Mesenchymal stem cell (in vitro differentiated cells and primary cell): ENCODE data around the gene ZNF883.

ENCODE experiments used
- DNase-seq: peaks from one replicate; pipeline ENCODE4 v3.0.0-alpha.2; 2013
- H2AFZ ChIP-seq: one replicate; pipeline ENCODE4 v1.6.1; 2013; ENCODE audit warnings: low read depth, mild to moderate bottlenecking, control low read depth, inconsistent platforms, low read length, moderate library complexity
- H2AK5ac ChIP-seq: 2 replicates; pipeline ENCODE4 v1.6.1; 2013; ENCODE audit warnings: low read length, moderate library complexity, mild to moderate bottlenecking, inconsistent platforms; ENCODE audit not compliant: severe bottlenecking
- H2BK120ac ChIP-seq: one replicate; pipeline ENCODE4 v1.6.1; 2013; ENCODE audit warnings: low read depth, mild to moderate bottlenecking, inconsistent platforms, low read length, moderate library complexity
- H2BK12ac ChIP-seq, 2 experiments: one replicate each; pipeline ENCODE4 v1.6.1; 2013; ENCODE audit warnings: inconsistent platforms in 2 of 2, low read length in 2 of 2, mild to moderate bottlenecking in 2 of 2, moderate library complexity in 2 of 2, control low read depth in 1 of 2
- H2BK15ac ChIP-seq: one replicate; pipeline ENCODE4 v1.6.1; 2013; ENCODE audit warnings: mild to moderate bottlenecking, low read depth, inconsistent platforms; ENCODE audit not compliant: poor library complexity, severe bottlenecking
- H2BK5ac ChIP-seq: 2 replicates; pipeline ENCODE4 v1.6.1; 2013; ENCODE audit warnings: low read depth, mild to moderate bottlenecking, low read length, control low read depth, inconsistent platforms; ENCODE audit not compliant: poor library complexity, severe bottlenecking
- H3K14ac ChIP-seq, 2 experiments: one replicate each; pipeline ENCODE4 v1.6.1; 2013; ENCODE audit warnings: inconsistent platforms in 2 of 2, low read length in 2 of 2, control low read depth in 1 of 2, mild to moderate bottlenecking in 1 of 2, moderate library complexity in 1 of 2
- H3K18ac ChIP-seq, 2 experiments: one replicate each; pipeline ENCODE4 v1.6.1; 2013; ENCODE audit warnings: inconsistent platforms in 2 of 2, low read length in 2 of 2, control low read depth in 1 of 2, low read depth in 1 of 2, mild to moderate bottlenecking in 1 of 2
- H3K23ac ChIP-seq, 2 experiments: one replicate each; pipeline ENCODE4 v1.6.1; 2013; ENCODE audit warnings: inconsistent platforms in 2 of 2, low read length in 2 of 2, mild to moderate bottlenecking in 2 of 2, moderate library complexity in 2 of 2, control low read depth in 1 of 2
- H3K27ac ChIP-seq: 2 replicates; pipeline ENCODE4 v1.5.1; 2013; ENCODE audit warnings: mild to moderate bottlenecking, moderate library complexity, low read length, control low read depth, inconsistent platforms; ENCODE audit not compliant: poor library complexity, severe bottlenecking
- H3K27me3 ChIP-seq, 2 experiments: 2 replicates each; pipeline versions ENCODE4 v1.6.1 to v1.7.0; 2013; ENCODE audit warnings: low read length in 2 of 2, mild to moderate bottlenecking in 2 of 2, moderate library complexity in 2 of 2, control low read depth in 1 of 2, inconsistent platforms in 1 of 2; ENCODE audit not compliant: control insufficient read depth in 1 of 2, insufficient read depth in 1 of 2
- H3K36me3 ChIP-seq, 2 experiments: 2 replicates each; pipeline versions ENCODE4 v1.6.1 to v1.7.0; 2013; ENCODE audit warnings: low read length in 2 of 2, control low read depth in 1 of 2, inconsistent platforms in 1 of 2, low read depth in 1 of 2, mild to moderate bottlenecking in 1 of 2; ENCODE audit not compliant: insufficient read depth in 2 of 2, control insufficient read depth in 1 of 2
- H3K4ac ChIP-seq, 2 experiments: one replicate each; pipeline ENCODE4 v1.6.1; 2013; ENCODE audit warnings: inconsistent platforms in 2 of 2, low read length in 2 of 2, mild to moderate bottlenecking in 2 of 2, moderate library complexity in 2 of 2, control low read depth in 1 of 2, low read depth in 1 of 2
- H3K4me1 ChIP-seq: 2 replicates; pipeline ENCODE4 v1.6.1; 2013; ENCODE audit warnings: low read depth, low read length, control low read depth; ENCODE audit not compliant: control insufficient read depth, insufficient read depth
- H3K4me2 ChIP-seq: 2 replicates; pipeline ENCODE4 v1.6.1; 2013; ENCODE audit warnings: low read length, mild to moderate bottlenecking, inconsistent platforms; ENCODE audit not compliant: poor library complexity, severe bottlenecking
- H3K4me3 ChIP-seq, 2 experiments: 2 replicates each; pipeline versions ENCODE4 v1.5.1 to v1.7.0; 2013; ENCODE audit warnings: low read length in 2 of 2, mild to moderate bottlenecking in 2 of 2, control low read depth in 1 of 2, low read depth in 1 of 2; ENCODE audit not compliant: insufficient read depth in 1 of 2
- H3K79me1 ChIP-seq: replicated peaks from 2 replicates; pipeline ENCODE4 v1.6.1; 2013; ENCODE audit warnings: mild to moderate bottlenecking, control low read depth, low read length, inconsistent platforms; ENCODE audit not compliant: poor library complexity, severe bottlenecking
- H3K9ac ChIP-seq: 2 replicates; pipeline ENCODE4 v1.7.0; 2013; ENCODE audit warnings: mild to moderate bottlenecking, low read length, moderate library complexity
- H3K9me3 ChIP-seq: 2 replicates; pipeline ENCODE4 v1.7.0; 2013; ENCODE audit warnings: mild to moderate bottlenecking, low read length; ENCODE audit not compliant: control insufficient read depth
- H4K8ac ChIP-seq: one replicate; pipeline ENCODE4 v1.6.1; 2013; ENCODE audit warnings: inconsistent platforms, mild to moderate bottlenecking, low read length, moderate library complexity
- H4K91ac ChIP-seq: one replicate; pipeline ENCODE4 v1.6.1; 2013; ENCODE audit warnings: mild to moderate bottlenecking, low read length, inconsistent platforms
- WGBS: methylation state at CpG from one replicate; pipeline ENCODE4 v1.1.7; 2013; ENCODE audit warnings: mixed read lengths; 5-methylcytosine and 5-hydroxymethylcytosine counted together

The ZNF883 gene

DNA sequence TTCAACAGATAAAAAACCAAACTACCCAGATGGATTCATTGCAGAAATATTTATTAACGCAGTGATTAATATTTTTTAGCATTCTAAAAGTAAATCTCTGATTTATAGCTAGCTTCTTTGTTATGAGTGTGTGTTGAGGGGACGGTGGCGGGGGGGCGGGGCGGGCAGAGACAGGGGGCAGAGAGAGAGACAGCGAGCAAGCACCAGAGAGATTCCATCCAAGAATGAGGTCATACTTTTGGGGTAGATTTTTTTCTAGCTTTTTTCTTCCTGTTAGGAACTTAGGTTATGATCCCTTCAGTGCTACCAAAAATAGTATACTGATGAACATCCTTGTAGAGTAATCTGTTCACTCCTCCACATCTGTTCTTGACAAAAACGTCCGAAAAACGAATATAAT, 500 bp upstream of the ZNF883 start:
- Histone ChIP-seq H4K91ac (no peak overlapping the region), H3K4me2 (no peak overlapping the region), H3K14ac (no peak overlapping the region), H3K23ac (no peak overlapping the region), H3K79me1 (peaks cover 2% of the 10 kb centered on the region), H4K8ac (no peak overlapping the region), H2AK5ac (no peak overlapping the region), H3K18ac (no peak overlapping the region), H3K9ac (peak overlapping the region; percentile 73), H3K9me3 (peaks cover 76% of the 10 kb centered on the region), H2AFZ (no peak overlapping the region), H2BK12ac (no peak overlapping the region), H3K27ac (no peak overlapping the region), H2BK5ac (no peak overlapping the region), H2BK120ac (no peak overlapping the region), H3K27me3 (no peaks in the 10 kb centered on the region), H3K4ac (no peak overlapping the region), H3K4me3 (peak overlapping the region in 1 of 2 experiments; percentile 54), H2BK15ac (no peak overlapping the region), H3K4me1 (peaks cover 3% of the 10 kb centered on the region), H3K36me3 (peaks cover 0 to 3% of the 10 kb centered on the region in 2 experiments)
- no peak for DNase-seq
- WGBS, result 25% methylated on average over 2 of the region's 9 CpGs

DNA sequence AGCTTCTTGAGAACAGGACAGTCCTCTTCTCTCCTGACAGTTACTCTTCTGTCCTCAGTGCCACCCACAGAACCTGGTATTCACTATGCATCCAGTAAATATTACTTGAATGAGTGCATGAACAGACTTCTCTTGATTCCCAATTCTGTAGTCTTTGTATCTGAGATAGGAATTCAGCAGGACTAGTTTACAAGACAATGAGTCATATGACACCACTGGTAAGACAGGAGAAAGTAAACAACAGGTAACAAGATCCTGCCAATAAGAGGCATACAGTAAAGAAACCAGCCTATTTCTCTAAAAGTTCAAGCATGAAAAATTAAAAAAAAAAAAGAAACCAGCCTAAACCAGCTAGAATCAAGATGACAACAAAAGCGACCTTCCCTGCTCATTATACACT, 6.2 kb downstream of the ZNF883 start:
- no peak overlapping the region for H2BK15ac ChIP-seq
- WGBS, result 23% methylated on average over 1 of the region's 1 CpG
- H3K4ac ChIP-seq, result no peak overlapping the region

DNA sequence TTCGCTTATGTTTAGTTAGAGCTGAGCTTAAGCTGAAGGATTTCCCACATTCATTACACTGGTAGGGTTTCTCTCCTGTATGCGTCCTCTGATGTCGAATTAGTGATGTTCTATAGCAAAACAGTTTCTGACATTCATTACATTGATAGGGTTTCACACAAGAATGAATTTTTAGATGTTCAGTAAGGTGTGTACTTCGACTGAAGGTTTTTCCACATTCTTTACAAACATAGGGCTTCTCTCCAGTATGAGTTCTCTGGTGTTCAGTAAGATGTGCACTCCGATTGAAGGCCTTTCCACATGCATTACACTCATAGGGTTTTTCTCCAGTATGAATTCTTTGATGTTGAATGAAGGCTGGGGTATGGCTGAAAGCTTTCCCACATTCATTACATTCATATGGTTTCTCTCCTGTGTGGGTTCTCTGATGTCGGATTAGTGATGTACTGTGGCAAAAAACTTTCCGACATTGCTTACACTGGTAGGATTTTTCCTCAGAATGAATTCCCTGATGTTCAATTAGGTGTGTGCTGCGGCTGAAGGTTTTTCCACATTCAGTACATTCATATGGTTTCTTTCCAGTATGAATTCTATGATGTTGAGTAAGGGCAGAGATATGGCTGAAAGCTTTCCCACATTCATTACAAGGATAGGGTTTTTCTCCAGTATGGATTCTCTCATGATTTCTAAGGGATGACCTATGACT, 14.6 kb downstream of the ZNF883 start:
- no peak overlapping the region for H3K14ac ChIP-seq
- H2AFZ ChIP-seq, result no peak overlapping the region
- no peak overlapping the region for H2BK5ac ChIP-seq
- H3K27me3 ChIP-seq, result no peaks in the 10 kb centered on the region
- H2BK120ac ChIP-seq, result no peak overlapping the region
- H2BK15ac ChIP-seq, result no peak overlapping the region
- no peak overlapping the region for H2AK5ac ChIP-seq
- peak overlapping the region in 1 of 2 experiments; percentile 51 for H3K4me3 ChIP-seq
- no peak overlapping the region for H3K9ac ChIP-seq
- H3K4me2 ChIP-seq, result no peak overlapping the region
- H2BK12ac ChIP-seq, result no peak overlapping the region
- H3K9me3 ChIP-seq, result peaks cover 97% of the 10 kb centered on the region
- no peaks in the 10 kb centered on the region for H3K79me1 ChIP-seq
- no peak overlapping the region for H4K91ac ChIP-seq
- H3K23ac ChIP-seq, result no peak overlapping the region
- H3K4me1 ChIP-seq, result no peaks in the 10 kb centered on the region
- H4K8ac ChIP-seq, result no peak overlapping the region
- no peak for DNase-seq
- H3K36me3 ChIP-seq, result peaks cover 0 to 16% of the 10 kb centered on the region in 2 experiments
- WGBS, result 89% methylated on average over 4 of the region's 8 CpGs
- no peak overlapping the region for H3K18ac ChIP-seq
- H3K4ac ChIP-seq, result no peak overlapping the region
- no peak overlapping the region for H3K27ac ChIP-seq

More for the DNA sequence above, 6.2 kb downstream of the ZNF883 start:
- no peak overlapping the region for H2AK5ac ChIP-seq
- H3K18ac ChIP-seq, result no peak overlapping the region
- no peak overlapping the region for H4K91ac ChIP-seq
- no peak overlapping the region for H3K4me2 ChIP-seq
- H3K4me1 ChIP-seq, result no peaks in the 10 kb centered on the region
- H3K14ac ChIP-seq, result no peak overlapping the region
- H3K4me3 ChIP-seq, result no peak overlapping the region
- no peak overlapping the region for H2BK5ac ChIP-seq
- H2BK120ac ChIP-seq, result no peak overlapping the region
- no peak overlapping the region for H3K9ac ChIP-seq
- H3K36me3 ChIP-seq, result peaks cover 0 to 3% of the 10 kb centered on the region in 2 experiments
- H2AFZ ChIP-seq, result no peak overlapping the region
- H2BK12ac ChIP-seq, result no peak overlapping the region
- H3K79me1 ChIP-seq, result peaks cover 1% of the 10 kb centered on the region
- H3K27me3 ChIP-seq, result no peaks in the 10 kb centered on the region
- peaks cover 89% of the 10 kb centered on the region for H3K9me3 ChIP-seq
- H3K27ac ChIP-seq, result no peak overlapping the region
- H4K8ac ChIP-seq, result no peak overlapping the region
- H3K23ac ChIP-seq, result no peak overlapping the region
- no peak for DNase-seq

- H3K36me3 ChIP-seq, result no peaks in the 10 kb centered on the region
- H3K27ac ChIP-seq, result no peak overlapping the region
- H2BK12ac ChIP-seq, result no peak overlapping the region
- H3K9ac ChIP-seq, result no peak overlapping the region
- no peak overlapping the region for H3K18ac ChIP-seq
- DNase-seq, result no peak
- H2AFZ ChIP-seq, result no peak overlapping the region
- H3K27me3 ChIP-seq, result peaks cover 0 to 12% of the 10 kb centered on the region in 2 experiments
- no peak overlapping the region for H3K4ac ChIP-seq
- no peak overlapping the region for H2AK5ac ChIP-seq
- H3K4me3 ChIP-seq, result no peak overlapping the region
- H3K4me1 ChIP-seq, result no peaks in the 10 kb centered on the region
- H3K4me2 ChIP-seq, result no peak overlapping the region
- H2BK5ac ChIP-seq, result no peak overlapping the region
- no peak overlapping the region for H4K91ac ChIP-seq
- H4K8ac ChIP-seq, result no peak overlapping the region
- no peak overlapping the region for H2BK15ac ChIP-seq
- H2BK120ac ChIP-seq, result no peak overlapping the region
- no peak overlapping the region for H3K23ac ChIP-seq
- H3K9me3 ChIP-seq, result peaks cover 12% of the 10 kb centered on the region
- WGBS, result 18% methylated on average over 5 of the region's 5 CpGs
- no peak overlapping the region for H3K14ac ChIP-seq
- H3K79me1 ChIP-seq, result no peaks in the 10 kb centered on the region
These were observed 40.6 kb downstream of the ZNF883 start for GRCh38 chr9:112971415-112971814.
